Esophagus muscularis mucosa (tissue), 4 donors: ENCODE results near the gene RAD51B. TPM values are rescaled to one million over a fixed set of nuclear protein-coding genes. Genes with fewer than 3 reads are reported as not detected.

Experiments used
- DNase-seq: peaks from one replicate; pipeline ENCODE4 v3.0.0-alpha.2; 2017; ENCODE audit errors: extremely low spot score
- H3K27ac ChIP-seq, 4 donors: fragments of 200-600 bp; sonication (generic); replicated peaks in 1 of 4; 1 replicate in 3 of 4; 2 replicates in 1 of 4; pipeline ENCODE4 v1.5.1; 2016 to 2019; ENCODE audit warnings: mild to moderate bottlenecking in 1 of 4
- H3K27me3 ChIP-seq, 4 donors: fragments of 200-600 bp; sonication (generic); one replicate each; pipeline versions ENCODE4 v1.5.1 to v1.6.0; 2016 to 2019
- H3K36me3 ChIP-seq, 4 donors: fragments of 200-600 bp; sonication (generic); one replicate each; pipeline ENCODE4 v1.5.1; 2016 to 2019
- H3K4me1 ChIP-seq, 4 donors: fragments of 200-600 bp; sonication (generic); one replicate each; pipeline ENCODE4 v1.5.1; 2016 to 2019
- H3K4me3 ChIP-seq, 4 donors: fragments of 200-600 bp; sonication (generic); 1 replicate in 2 of 4; 2 replicates in 2 of 4; pipeline ENCODE4 v1.5.1; 2016 to 2019; ENCODE audit warnings: mild to moderate bottlenecking in 4 of 4, moderate library complexity in 1 of 4
- H3K9me3 ChIP-seq, 4 donors: fragments of 200-600 bp; sonication (generic); 1 replicate in 3 of 4; 2 replicates in 1 of 4; pipeline ENCODE4 v1.5.1; 2016 to 2019
- EP300 ChIP-seq: sonication (generic); formaldehyde crosslinking; IDR thresholded peaks from one replicate; pipeline ENCODE4 v1.6.1; 2017; ENCODE audit warnings: antibody characterized with exemption
- POLR2A ChIP-seq: fragments of 450-650 bp; IDR thresholded peaks from one replicate; pipeline ENCODE4 v1.6.1; 2017; ENCODE audit warnings: antibody characterized with exemption, moderate library complexity, mild to moderate bottlenecking, low read depth
- POLR2AphosphoS5 ChIP-seq, 2 donors: sonication (generic); formaldehyde crosslinking; IDR thresholded peaks; one replicate each; pipeline ENCODE4 v1.6.1; 2017; ENCODE audit warnings: antibody characterized with exemption in 2 of 2
- WGBS: methylation state at CpG from one replicate; pipeline ENCODE4 v1.1.5; 2018; 5-methylcytosine and 5-hydroxymethylcytosine counted together
- intact Hi-C: fragments of 100-400 bp; cut with DNase I; formaldehyde crosslinking; loops from one replicate; pipeline ENCODE4 v1.15.1; 2023
- total RNA-seq, 4 donors: library from RNA; depleted of rRNA; stranded (reverse); fragments of >200 nt; gene quantifications; one replicate each; pipeline versions ENCODE4 v1.1.0 to v1.2.1, GENCODE V29; 2016
- TF ChIP-seq, protein P1 (sequence below), 3 experiments: fragments of 200-600 bp in 2 of 3; fragments of 450-650 bp in 1 of 3; sonication (generic) in 2 of 3; IDR thresholded peaks; one replicate each; pipeline ENCODE4 v1.5.1; 2017 to 2019; ENCODE audit warnings: antibody characterized with exemption in 3 of 3, mild to moderate bottlenecking in 2 of 3, moderate library complexity in 1 of 3

Gene RAD51B
- total RNA-seq, 4 donors from 2014 or later: 2.8 to 11.1 (median 5.1) TPM

DNA sequence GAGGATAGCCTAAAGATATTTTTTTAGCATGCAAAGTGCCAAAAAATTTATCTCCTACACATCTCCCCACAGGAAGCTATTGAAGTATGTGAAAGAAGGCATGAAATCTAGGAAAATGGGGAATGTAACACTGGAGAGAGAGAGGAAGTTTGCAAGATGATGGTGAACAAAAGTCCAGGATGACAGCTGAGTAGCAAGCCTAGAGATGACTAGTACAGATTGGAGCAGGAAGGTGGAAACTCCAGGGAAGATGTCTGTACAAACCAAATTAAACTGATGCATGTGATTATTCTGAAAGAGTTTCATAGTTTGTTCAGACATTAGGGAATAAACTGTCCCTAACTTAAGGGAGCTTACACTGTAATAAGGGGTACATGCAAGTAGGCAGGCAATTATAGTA, 99.3 kb downstream of the RAD51B start:
- Histone ChIP-seq H3K9me3 (no peaks in the 10 kb centered on the region), H3K36me3 (no peaks in the 10 kb centered on the region), H3K4me3 (no peak overlapping the region), H3K27ac (no peak overlapping the region), H3K4me1 (peaks cover 0 to 13% (median 10%) of the 10 kb centered on the region in 4 donors), H3K27me3 (no peaks in the 10 kb centered on the region)
- DNase-seq: no peak
- intact Hi-C loops: no loop called here
- TF ChIP-seq POLR2A (no peak), POLR2AphosphoS5 (IDR thresholded peaks at IDR 0.05) (no peak)
- TF ChIP-seq, protein P1, sequence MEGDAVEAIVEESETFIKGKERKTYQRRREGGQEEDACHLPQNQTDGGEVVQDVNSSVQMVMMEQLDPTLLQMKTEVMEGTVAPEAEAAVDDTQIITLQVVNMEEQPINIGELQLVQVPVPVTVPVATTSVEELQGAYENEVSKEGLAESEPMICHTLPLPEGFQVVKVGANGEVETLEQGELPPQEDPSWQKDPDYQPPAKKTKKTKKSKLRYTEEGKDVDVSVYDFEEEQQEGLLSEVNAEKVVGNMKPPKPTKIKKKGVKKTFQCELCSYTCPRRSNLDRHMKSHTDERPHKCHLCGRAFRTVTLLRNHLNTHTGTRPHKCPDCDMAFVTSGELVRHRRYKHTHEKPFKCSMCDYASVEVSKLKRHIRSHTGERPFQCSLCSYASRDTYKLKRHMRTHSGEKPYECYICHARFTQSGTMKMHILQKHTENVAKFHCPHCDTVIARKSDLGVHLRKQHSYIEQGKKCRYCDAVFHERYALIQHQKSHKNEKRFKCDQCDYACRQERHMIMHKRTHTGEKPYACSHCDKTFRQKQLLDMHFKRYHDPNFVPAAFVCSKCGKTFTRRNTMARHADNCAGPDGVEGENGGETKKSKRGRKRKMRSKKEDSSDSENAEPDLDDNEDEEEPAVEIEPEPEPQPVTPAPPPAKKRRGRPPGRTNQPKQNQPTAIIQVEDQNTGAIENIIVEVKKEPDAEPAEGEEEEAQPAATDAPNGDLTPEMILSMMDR (IDR thresholded peaks at IDR 0.05): no peak

- H3K9me3 ChIP-seq: no peaks in the 10 kb centered on the region
- H3K27me3 ChIP-seq: no peaks in the 10 kb centered on the region
- WGBS: 35% methylated on average over 7 of the region's 7 CpGs
- no peak for DNase-seq
- no peak overlapping the region for H3K4me3 ChIP-seq
- no peak for TF ChIP-seq EP300
- TF ChIP-seq POLR2A: no peak
- TF ChIP-seq, protein P1 (IDR thresholded peaks at IDR 0.05): no peak
- TF ChIP-seq POLR2AphosphoS5 (IDR thresholded peaks at IDR 0.05): no peak
- intact Hi-C loops: no loop called here
- no peaks in the 10 kb centered on the region for H3K36me3 ChIP-seq
- H3K4me1 ChIP-seq: peaks cover 0 to 13% (median 10%) of the 10 kb centered on the region in 4 donors
- H3K27ac ChIP-seq: peak overlapping the region in 2 of 4 donors; percentile 4 to 7
These were observed 99.9 kb downstream of the RAD51B start for GRCh38 chr14:67919259-67920032.

GRCh38 chr14:67926821-67927220, 107.2 kb downstream of the RAD51B start:
- 100% methylated on average over 3 of the region's 3 CpGs for WGBS
- H3K27ac ChIP-seq: no peak overlapping the region
- intact Hi-C loops: no loop called here
- no peak overlapping the region for H3K4me3 ChIP-seq
- TF ChIP-seq, protein P1 (IDR thresholded peaks at IDR 0.05): no peak
- TF ChIP-seq POLR2A (no peak), EP300 (no peak), POLR2AphosphoS5 (IDR thresholded peaks at IDR 0.05) (no peak)
- no peaks in the 10 kb centered on the region for H3K27me3 ChIP-seq
- DNase-seq: no peak
- H3K9me3 ChIP-seq: peaks cover 0 to 11% (median 7%) of the 10 kb centered on the region in 4 donors
- H3K36me3 ChIP-seq: no peaks in the 10 kb centered on the region
- no peaks in the 10 kb centered on the region for H3K4me1 ChIP-seq

GRCh38 chr14:67927244-67927643, 107.7 kb downstream of the RAD51B start:
- Histone ChIP-seq H3K36me3 (no peaks in the 10 kb centered on the region), H3K9me3 (peaks cover 0 to 11% (median 7%) of the 10 kb centered on the region in 4 donors), H3K4me3 (no peak overlapping the region), H3K27ac (no peak overlapping the region), H3K4me1 (no peaks in the 10 kb centered on the region), H3K27me3 (no peaks in the 10 kb centered on the region)
- WGBS: 99% methylated on average over 4 of the region's 4 CpGs
- intact Hi-C loops: no loop called here
- TF ChIP-seq EP300: no peak
- TF ChIP-seq, protein P1 (IDR thresholded peaks at IDR 0.05): no peak
- TF ChIP-seq POLR2AphosphoS5 (IDR thresholded peaks at IDR 0.05): no peak
- no peak for TF ChIP-seq POLR2A
- no peak for DNase-seq
